AG09319 (cell line): ENCODE measurements around the gene VRK2.

Source experiments
- DNase-seq: peaks from one replicate; pipeline ENCODE4 v3.0.0-alpha.2; 2010; ENCODE audit warnings: low read depth; ENCODE audit errors: extremely low read depth
- TF ChIP-seq, protein P1 (sequence below): IDR thresholded peaks from 2 replicates; pipeline ENCODE4 v1.5.1; 2011; ENCODE audit warnings: low read depth, mild to moderate bottlenecking, inconsistent platforms, low read length, moderate library complexity

The VRK2 gene

DNA sequence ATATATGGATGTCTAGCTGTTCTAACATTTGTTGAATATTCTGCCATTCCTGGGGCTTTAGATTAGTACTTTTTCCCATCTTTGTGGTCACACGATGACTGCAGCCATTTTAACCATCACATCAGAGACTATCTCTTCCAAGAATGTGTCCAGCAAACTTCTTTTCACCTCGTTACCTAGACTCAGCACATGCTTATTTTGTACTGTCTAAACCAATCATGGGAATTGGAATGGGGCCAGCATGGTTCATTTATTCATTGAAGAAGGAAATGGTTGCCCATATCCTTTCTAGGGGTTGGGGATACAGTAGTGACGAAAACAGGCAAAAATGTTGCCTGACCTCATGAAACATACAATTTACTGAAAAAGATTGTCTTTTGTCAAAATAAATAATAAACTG is 2.5 kb upstream of the VRK2 start:
- DNase-seq: no peak
- TF ChIP-seq, protein P1, sequence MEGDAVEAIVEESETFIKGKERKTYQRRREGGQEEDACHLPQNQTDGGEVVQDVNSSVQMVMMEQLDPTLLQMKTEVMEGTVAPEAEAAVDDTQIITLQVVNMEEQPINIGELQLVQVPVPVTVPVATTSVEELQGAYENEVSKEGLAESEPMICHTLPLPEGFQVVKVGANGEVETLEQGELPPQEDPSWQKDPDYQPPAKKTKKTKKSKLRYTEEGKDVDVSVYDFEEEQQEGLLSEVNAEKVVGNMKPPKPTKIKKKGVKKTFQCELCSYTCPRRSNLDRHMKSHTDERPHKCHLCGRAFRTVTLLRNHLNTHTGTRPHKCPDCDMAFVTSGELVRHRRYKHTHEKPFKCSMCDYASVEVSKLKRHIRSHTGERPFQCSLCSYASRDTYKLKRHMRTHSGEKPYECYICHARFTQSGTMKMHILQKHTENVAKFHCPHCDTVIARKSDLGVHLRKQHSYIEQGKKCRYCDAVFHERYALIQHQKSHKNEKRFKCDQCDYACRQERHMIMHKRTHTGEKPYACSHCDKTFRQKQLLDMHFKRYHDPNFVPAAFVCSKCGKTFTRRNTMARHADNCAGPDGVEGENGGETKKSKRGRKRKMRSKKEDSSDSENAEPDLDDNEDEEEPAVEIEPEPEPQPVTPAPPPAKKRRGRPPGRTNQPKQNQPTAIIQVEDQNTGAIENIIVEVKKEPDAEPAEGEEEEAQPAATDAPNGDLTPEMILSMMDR: no peak

- TF ChIP-seq, protein P1: no peak
- no peak for DNase-seq
Measured at GRCh38 chr2:58045580-58046334, 849 bp upstream of the VRK2 start.

DNA sequence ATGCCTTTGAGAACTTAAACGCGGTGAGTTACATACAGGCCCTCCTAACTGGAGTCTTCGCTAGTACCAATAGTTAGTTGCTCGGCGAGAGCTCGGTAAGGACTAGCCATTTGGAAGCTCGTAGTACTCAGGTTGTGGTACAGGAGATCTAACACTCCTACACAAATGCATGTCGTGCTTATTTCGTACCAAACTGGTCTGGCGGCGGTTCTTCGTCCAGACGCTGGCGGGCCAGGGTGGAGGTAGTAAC is 346 bp upstream of the VRK2 start:
- TF ChIP-seq, protein P1: no peak
- no peak for DNase-seq

- TF ChIP-seq, protein P1: no peak
- no peak for DNase-seq
Measured at GRCh38 chr2:58047373-58047935, 848 bp downstream of the VRK2 start.

GRCh38 chr2:58047961-58048360 is 1.4 kb downstream of the VRK2 start:
- TF ChIP-seq, protein P1: no peak

DNA sequence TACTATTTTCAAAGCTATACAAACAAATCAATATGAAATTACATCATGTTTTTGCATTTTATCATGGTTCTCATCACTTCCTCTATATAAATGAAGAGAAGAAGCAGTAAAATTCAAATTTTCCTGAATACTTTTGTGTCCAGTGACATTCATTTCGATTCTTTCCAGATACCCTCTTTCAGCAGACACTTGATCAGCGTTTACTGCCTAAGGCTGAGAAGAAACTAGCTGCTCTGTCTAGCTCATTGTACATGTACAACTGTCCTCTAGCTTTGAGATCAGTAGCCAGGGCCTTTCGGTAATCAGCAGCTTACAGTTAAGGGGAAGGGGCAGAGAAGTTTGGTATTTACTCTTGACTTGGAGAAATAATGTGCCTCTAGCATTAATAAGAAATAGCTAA is 4.8 kb downstream of the VRK2 start:
- TF ChIP-seq, protein P1: no peak
- DNase-seq: no peak

More at GRCh38 chr2:58047961-58048360, 1.4 kb downstream of the VRK2 start:
- no peak for DNase-seq

GRCh38 chr2:58052978-58053377 is 6.4 kb downstream of the VRK2 start:
- DNase-seq: no peak
- TF ChIP-seq, protein P1: no peak
